ENCODE results near the gene MTOR.

- TF ChIP-seq CTCF (IDR thresholded peaks at IDR 0.05) (no peak), EZH2 (IDR thresholded peaks at IDR 0.05) (no peak)
Observed at GRCh38 chr1:11238311-11238710, 24.0 kb downstream of the MTOR start.

Data from neural progenitor cell (in vitro differentiated cells).